GM21619 (cell line): ENCODE results near the gene MAST4.
"Not testable (repeated sequence)": the region's sequence is repeated elsewhere in the genome, so short reads cannot be mapped to it uniquely, and the experiment has no call there.

Experiments used
- ATAC-seq: cut with Tn5 transposase; IDR thresholded peaks from one replicate; pipeline ENCODE4 v1.9.1; 2021; ENCODE audit not compliant: unreplicated experiment

The MAST4 gene

DNA sequence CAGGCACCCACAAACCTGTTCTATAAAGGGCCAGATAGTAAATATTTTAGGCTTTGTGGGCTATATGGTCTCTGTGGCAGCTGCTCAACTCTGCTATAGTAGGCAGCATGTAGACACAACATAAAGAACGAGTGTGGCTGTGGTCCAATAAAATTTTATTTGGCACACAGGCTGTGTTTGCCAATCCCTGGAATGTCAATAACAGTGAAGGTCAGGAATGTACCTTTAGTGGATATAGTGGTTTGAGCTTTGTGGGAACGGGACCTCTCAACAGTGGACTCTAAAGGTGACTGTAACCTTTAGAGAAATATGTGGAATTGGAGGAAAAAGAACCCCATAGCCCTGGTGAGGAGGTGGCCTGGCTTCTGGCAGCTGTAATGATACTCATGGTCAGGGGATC is 145.2 kb downstream of the MAST4 start:
- ATAC-seq, result no peak

DNA sequence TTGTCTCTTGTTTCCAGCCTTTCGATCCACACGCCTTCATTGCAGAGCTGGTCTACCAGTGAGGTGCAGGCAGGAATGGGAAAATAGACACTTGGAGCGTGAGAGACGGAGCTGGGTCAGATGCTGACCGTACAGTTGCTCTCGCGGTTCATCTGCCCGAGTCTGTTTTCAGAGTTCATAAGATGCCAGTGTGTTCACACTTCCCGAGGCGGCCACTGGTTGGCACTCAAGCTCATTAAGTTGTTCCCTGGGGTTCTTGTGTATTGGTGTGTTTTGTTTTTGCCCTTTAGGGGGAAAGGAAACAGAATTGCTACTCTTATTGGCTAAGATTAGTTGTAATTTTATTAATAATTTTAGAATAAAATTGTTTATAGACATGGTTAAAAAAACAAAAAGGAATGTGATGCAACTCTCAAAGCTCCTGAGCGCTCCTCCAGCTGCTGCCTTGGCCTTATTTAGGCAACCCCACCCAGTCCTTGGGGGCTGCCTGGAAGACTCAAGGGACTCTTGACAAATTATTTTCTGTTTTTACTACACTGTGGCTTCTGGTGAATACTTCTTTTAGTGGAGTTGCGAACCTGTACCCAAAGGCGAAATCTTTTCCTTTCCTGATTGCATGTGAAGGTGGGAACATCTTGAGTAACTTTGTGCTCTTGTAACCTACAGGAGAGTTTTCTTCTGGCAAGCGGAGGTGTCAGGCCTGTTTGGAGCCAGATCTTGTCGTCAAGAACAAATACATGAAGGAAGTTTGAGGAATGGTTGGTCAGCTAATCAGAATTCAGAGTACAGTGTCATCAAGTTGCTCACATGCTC is 146.1 kb downstream of the MAST4 start:
- no peak for ATAC-seq

DNA sequence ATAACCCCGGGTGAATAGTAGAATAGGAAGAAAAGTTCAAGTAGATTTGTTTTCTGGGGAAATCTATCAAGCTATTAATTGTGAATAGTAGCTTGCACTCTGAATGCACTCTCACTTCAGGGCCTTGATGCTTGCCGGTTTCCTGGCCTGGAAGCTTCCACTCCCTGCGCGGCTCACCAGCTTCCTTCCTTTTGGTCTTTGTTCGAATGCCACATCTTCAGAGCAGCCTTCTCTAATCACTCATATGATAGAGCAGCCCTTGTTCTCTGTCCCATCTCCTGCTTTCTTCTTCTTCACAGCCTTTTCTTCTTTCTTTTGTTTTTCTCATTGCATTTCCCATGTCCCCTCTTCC is 146.7 kb downstream of the MAST4 start:
- ATAC-seq, result no peak

DNA sequence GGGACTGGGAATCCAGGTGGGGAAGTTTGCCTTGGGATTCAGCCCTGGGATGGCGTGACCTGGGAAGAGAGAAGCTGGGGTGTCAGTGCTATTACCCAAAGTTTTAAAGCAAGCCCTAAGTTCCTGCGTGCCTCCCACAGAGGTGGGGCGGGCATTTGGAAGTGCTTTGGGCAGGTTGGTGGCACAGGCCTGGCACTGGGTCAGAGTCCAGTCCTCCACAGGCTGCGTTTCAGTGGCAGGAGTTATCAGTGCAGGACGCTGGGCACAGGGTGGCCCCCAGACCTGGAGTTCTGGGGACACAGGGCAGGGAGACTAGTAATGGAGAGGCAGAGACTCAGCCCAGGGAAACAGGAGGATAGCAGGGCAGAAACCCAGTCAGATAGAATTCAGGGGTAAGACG is 147.2 kb downstream of the MAST4 start:
- ATAC-seq, result no peak

DNA sequence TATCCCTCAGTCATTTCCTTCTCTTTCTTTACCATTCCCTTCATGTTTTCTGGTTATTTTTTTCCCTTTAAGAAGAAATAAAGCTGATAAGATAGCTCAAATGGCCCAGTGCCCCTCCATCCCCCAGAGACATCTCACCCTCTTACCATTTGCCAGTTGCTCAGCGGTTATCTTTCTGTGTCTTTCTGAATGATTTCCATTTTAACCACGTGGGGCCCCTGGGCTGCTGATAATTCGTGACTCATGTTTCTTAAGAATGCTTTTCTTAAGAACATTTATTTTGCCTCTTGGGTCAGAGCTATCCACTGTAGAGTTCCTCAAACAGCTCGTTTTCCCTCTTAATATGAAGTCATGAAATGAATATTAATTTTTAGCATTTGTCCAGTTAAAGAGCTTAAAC is 147.8 kb downstream of the MAST4 start:
- ATAC-seq, result no peak

DNA sequence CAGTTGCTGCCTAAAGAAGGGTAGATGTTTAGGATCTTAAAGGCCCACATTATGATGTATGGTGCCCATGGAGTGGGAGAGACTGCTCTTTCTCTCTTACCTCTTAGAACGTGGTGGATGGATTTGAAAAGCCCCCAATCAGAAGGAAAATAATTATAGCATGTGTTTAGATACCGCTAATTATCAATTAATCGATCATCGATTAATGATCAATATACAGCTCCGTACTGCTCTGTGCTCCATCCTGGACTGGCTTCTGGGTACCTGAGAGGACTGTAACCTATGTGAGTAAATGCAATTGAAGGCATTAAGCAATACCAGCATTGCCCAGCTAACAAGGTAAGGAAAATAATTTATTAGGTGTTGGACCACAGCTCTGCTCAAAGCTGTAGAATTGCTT is 149.1 kb downstream of the MAST4 start:
- ATAC-seq, result no peak

DNA sequence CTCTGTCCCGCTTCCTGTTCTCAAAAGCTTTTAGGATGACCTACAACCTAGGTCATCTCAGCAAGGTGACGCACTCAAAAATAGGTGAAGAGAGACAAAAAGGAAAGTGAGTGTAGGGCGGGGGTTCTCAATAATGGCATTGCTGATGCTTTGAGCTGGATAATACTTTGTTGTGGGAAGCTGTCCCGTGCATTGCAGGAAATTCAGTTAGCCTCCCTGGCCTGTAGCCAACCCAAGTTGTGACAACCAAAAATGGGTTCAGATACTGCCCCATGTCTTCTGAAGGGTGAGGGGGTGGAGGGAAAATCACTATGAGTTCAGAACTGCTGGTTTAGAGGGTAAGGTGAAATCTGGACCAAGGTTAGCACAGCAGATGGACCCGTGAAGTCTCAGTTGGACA is 151.4 kb downstream of the MAST4 start:
- no peak for ATAC-seq

DNA sequence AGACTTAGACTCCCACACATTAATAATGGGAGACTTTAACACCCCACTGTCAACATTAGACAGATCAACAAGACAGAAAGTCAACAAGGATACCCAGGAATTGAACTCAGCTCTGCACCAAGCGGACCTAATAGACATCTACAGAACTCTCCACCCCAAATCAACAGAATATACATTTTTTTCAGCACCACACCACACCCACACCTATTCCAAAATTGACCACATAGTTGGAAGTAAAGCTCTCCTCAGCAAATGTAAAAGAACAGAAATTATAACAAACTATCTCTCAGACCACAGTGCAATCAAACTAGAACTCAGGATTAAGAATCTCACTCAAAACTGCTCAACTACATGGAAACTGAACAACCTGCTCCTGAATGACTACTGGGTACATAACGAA is 156.5 kb downstream of the MAST4 start:
- not testable (repeated sequence) for ATAC-seq

DNA sequence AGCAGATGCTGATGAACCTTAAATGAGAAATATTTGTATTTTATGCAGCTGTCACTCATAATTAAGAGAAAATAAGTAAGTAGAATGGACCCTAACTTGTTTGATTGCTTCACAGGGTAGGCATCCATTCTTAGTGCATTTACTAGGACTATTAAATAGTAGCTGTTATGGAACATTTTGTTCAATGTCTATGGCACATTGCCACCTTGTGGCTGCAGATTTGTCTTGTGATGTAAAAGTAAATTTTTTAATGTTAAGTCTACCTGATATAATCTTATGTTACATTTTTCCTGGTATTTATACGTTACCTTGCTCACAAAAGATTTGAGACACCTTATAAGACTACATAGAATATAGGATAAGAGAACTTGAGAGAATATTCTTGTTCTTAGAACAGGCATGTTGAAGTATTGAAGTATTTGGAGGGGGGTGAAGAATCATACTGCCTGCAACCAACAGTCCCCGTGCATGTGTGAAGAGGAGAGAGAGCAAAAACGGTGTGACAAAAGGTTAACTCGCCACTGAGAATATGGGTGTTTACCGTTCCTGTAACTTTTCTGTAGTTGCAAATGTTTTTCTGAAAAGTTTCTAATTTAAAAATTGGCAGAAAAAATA is 161.1 kb downstream of the MAST4 start:
- ATAC-seq, result no peak

DNA sequence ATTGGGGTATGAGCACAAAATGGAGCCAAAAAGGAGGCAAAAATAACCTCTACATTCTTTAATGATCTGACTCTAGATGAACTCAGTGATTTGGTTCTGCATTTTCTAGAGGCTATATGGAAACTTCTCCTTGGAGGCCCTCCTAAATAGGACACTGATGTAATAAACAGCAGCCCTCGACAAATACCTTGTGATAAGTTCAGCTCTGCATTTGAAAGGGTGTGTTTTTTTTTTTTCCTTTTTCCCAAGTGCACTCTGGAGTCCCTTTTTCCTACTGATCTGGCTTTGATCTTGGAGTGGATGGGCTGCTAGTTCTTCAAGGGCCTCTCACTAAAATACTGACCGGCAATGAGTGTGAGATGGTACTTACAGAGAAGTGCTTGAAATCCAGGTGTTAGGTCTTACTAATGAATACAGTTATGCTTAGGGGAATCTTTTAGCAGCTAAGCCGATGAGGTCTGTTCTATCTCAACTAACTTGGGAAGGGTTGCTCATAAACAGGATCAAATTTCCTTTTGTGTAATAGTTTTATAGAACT is 161.7 kb downstream of the MAST4 start:
- no peak for ATAC-seq

DNA sequence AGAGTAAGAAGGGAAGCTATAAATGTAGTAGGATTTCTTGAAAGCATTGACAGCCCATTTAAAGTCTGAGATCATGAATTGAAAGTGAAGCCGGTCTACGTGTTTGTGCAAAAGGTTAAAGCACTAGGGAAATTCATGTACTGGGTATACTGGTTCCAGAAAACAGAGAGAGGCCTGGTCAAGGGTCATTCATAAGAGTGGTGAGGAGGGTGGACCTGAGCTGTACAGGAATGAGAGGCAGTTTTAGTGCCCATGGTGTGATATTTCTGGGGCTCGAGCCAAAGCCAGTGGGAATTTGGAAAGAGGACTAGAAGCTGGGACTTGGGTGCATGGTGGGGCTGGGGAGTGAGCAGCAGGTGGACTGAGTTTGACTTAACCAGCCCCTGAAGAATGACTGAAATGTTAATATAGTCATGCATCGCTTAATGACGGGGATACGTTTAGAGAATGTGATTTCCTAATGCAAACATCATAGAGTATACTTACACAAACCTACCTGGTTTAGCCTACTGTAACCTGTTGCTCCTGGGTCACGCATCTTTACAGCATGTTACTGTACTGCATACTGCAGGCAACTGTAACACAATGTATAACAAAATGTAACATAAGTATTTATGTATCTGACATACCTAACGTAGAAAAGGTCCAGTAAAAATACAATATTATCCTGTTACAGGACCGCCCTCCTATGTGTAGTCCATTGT is 173.0 kb downstream of the MAST4 start:
- no peak for ATAC-seq

DNA sequence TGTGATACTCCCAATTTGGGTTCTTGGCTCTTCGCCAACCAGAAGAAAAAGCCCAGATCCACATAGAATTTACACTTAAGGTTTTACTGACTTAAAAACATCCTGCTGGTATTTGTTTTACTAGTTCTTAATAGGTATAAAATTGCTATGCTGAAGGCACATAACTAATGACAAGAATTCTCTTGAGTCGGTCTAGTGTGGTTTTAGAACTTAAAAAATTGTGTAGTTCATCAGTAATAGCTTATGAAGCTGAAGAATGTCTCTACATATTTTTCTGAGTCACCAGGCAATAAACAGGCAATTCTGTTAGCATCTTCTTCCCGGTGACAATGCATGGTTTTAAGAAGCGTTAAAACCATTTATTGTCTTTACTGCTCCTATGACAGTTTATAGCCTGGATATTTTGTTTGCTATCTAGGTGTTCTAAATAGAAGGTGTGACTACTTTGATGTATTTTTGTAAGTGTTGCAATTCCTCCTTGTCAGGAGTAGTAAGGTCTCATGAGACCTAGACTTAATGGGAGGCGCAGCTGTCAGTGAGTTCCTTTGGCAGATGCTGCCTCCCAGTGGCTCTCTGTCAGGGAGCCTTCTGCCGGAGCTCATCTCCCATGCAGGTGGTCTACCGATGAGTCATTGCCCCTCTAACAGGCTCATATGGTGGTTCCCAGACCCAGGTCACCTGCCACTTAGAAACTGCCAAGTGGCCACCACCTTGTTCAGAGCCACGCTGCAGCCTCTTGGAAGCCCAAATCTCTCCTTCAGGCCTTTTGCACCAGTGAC is 173.8 kb downstream of the MAST4 start:
- ATAC-seq, result no peak

DNA sequence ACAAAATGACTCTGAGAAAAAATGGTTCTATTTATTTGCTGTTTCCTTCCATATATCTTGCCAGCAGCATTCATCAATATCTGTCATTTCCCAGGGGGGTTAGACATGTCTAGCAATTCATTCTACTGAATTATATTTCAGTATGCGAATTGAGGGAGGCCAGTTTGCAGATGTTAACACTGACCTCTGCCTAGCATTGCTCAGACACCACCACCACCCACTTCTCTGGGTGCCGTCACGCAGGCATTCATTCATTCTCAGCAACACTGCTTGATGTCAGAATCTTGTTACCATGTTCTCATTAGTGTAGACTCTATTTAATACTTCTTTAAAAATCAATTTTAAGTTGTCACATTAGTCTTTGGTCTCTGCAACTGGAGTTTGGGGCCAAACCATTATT is 181.7 kb downstream of the MAST4 start:
- ATAC-seq, result no peak

DNA sequence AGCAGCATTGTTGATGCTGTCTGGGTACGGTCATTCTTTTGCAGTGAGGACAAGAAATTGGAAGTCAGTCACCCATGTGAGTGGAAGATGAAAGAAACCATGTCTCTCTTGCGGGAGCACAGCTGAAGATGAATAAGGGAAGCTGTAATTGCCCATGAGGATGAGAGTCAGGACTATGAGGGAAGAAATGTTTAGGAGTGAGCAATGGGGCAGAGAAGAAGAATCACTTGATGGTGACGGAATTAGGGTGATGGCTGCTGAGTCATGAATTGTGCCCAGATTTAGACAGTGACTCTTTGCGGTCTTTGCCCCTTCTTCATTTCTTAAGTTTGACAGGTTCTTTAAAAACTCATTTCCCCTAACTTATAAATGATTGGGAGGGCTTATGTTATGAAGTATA is 183.3 kb downstream of the MAST4 start:
- ATAC-seq, result no peak

DNA sequence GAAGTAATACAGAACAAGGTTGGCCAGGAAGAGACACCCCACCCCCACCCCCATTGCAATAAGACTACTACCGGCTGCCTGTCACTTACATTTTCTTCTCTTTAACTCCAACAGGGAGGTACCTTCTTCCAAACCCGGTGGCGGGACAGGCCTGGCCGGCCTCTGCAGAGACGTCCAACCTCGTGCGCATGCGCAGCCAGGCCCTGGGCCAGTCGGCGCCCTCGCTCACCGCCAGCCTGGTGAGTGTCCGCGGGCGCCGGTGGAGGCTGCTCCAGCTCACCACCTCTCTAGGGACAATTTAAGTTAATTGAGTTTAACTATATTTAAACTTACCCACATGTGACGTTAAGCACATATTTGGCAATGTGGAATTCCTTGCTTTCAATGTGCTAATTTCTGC is 192.4 kb downstream of the MAST4 start:
- ATAC-seq, result no peak

DNA sequence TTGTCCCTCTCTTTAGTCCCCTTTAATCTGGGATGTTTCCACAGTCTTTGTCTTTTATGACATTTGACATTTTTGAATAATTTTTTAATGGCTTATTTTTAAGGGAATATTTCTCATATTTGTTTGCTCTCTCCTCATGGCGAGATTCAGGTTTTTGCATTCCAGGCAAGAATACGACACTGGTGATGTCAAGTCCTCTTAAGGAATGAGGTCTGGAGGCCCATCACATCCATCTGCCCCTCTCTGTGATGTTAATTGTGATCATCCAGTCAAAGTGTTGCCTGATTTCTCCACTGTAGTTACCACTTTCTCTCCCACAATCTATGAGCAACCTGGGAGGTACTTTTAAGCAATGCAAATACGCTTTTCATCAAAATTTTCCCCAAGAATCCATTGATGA is 193.2 kb downstream of the MAST4 start:
- ATAC-seq, result no peak

DNA sequence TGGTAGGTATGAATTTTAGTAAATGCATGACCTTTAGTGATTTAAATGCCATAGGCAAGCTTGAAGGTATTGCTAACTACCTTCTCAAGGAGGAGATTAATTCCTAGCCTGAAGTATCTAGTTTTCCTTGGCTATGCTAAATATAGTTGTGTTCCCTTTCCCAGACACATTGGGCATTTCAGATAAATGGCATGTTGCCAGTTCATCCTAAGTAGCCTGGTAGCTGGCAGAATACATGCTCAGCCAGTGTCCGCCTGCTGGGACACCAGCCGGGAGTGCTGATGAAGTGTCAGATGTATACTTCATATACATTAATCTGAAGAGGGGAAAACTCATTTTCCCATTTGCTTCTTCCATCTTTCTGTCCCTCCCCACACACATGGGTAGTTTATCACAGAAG is 196.9 kb downstream of the MAST4 start:
- no peak for ATAC-seq

DNA sequence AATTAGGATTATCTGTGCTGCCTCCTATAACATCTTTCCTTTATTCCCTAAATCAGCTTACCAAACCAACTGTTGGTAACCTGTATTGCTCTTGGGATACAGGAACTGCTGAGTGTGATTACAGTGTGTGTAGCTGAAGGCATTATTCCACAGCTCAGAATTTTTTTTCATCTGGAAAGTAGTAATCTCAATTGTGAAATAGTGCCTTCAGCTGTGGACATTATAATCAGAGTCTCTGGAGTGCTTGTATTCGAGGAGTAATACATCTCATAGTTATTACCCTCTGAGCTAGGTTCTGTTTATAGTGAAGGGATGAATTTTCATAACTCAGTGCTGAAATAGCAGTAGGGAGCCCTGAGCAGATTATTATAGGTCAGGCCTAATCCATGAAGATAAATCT is 199.5 kb downstream of the MAST4 start:
- ATAC-seq, result no peak

DNA sequence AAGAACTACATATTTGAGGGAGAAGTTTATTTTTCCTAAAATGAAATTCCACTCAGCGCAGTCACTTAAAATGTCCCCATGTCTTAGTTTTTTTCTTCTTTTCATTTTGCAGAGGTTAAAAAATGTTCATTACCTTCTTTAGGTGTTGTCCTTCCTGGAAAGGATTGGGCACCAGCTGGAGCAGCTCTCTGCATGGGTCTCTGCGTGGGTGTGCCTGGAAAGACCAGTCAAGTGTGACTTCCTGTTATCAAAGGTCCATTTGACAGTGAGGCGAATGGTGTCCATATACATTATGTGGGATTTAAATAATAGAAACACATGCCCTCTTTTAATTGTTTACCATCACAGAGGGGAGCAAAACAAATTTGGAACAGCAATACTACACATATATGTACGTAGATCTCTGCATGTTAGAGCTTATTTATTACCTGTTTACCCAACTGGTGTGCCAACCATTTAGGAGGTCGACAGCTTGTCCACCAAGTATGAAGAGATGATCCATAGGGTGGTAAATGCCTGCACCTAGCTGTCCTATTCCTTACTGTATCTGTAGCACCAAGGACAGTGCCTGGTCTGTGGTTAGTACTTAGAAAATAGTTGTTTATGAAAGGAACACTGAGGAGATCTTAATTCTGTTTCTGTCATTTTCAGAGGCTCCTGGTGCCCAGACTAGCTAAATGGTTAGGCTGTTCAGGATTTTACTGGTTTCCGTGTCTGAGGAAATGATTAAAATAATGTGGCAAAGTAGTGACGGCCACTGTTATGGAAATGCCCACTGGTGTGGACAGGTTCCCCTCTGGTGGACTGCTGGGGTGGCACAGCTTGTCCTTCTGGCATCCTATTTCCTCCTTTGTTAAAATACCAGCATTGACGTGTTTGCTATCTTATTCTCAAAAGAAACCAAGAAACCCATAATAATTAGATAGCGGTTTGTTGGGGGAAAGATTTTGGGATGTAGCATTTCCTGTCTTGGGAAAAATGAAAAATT is 200.4 kb downstream of the MAST4 start:
- no peak for ATAC-seq

DNA sequence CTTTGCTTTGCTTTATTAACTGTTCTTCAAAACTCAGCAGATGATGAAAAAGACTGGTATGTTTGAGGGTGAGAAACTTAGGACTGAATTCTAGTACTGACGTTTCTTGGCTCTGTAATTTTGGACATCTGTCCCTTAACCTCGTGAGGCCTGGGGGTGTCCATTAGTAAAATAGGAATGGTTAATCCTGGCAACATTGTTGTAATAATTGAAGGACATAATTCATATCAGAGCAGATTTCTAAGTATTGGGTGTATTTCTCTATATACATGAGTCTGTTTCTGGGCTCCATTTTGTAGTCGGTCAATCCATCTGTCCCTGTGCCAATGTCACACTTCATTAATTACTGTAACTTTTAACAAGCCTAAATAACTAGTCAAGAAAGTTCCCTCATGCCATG is 206.7 kb downstream of the MAST4 start:
- no peak for ATAC-seq
